Kidney capillary endothelial cell (primary cell): ENCODE results near the gene NACAD.

Experiments used
- DNase-seq: peaks from one replicate; pipeline ENCODE4 v3.0.0-alpha.2; 2018; ENCODE audit warnings: low spot score

NACAD gene

DNA sequence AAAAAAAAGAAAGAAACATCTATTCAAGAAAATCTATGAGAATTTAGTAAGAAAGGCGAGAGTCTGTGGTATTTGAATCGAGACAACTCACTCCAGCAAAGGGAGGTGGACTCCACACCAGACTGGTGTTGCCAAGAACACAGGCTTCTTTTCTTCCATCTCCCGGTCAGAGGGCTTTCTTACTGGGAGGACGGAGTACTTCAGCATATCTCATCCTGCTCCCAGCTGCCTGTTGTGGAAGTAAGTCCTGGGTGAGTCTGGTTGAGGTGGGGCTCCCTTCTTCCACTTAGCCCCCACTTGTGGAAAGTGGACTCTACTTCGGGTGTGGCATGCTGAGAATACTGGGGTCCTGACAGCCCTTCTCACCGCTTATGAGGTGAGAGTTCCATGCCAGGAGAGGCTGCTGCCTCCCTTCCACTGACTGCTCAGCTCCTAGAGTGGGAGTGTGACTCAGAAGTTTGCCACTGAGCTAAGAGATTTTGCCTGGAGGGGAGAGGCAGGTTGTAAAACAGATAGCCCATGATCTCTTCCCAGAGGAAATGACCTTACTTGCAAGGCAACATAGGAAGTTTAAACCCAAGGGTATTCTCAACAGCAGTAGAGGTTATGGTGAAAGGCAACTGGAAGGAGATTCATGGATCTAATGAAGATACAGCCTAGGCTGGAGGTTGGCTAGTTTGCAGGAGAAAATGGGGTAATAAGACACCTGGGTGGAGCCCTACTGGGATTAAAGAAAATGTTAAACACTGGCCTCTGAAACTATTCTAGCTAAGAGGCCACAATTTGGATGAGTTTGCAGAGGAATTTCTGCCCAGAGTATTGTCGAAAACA is 3.5 kb upstream of the NACAD start:
- no peak for DNase-seq

- no peak for DNase-seq
Measured at GRCh38 chr7:45089341-45089891, 647 bp upstream of the NACAD start.

DNA sequence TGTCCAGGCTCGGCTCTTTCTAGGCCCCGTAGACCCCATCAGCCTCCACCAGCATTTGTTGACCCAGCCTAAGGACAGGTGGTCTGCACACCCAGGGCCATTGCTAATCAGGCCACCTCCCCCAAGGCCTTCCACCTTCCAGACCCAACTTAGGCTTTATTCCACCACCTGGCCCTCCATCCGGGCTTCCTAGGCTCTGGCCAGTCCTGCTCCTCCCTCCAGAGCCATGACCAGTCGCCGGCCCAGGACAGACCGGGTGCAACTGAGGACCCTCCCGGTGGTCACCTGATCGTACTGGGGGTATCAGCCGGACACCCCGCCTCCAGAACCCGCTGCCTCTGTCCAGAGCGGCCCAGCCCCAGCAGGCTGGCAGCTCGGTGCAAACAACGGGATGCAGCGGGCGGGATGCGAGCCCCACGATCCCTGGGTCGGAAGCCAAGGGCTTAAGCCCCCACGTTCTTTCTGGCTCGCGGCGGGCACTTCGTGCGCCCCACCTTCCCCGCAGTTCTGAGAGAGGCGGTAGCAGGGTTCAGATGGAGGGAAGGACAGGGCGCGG is 545 bp downstream of the NACAD start:
- DNase-seq = no peak

GRCh38 chr7:45087301-45088145 is 1.2 kb downstream of the NACAD start:
- no peak for DNase-seq

DNA sequence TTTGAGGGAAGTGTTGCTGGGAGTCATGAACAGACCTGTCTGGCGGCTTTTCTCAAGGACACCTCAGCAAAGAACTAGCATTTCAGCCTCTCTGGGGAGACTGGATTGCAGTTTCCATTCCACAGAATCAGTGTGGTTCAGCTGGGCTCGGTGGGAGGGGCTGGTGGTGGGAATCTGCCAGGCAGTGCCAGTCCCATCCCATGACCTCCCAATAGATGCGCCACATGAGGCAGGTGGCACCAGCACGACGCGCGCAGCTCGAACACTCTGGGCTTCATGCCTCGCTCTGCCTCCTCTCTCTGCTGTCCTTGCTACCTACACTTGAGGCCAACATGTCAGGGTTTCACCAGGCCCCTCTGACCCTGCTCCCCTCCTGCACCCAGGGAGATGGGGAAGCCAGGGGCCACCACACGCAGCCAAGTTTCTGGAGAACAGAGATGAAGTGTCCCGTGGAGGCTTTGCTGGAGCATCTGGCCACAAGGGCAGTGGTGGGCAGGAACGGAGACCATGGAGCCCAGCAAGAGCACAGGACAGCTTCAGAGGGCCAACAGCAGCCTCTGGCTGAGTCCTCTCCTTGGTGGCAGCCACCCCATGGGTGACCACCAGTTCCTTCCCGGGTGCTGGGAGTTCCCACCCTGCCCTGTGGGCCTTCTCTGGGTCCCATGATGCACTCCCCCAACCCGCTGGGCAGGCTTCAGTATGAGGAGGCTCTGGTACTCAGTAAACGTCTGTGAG is 2.3 kb downstream of the NACAD start:
- DNase-seq = no peak

DNA sequence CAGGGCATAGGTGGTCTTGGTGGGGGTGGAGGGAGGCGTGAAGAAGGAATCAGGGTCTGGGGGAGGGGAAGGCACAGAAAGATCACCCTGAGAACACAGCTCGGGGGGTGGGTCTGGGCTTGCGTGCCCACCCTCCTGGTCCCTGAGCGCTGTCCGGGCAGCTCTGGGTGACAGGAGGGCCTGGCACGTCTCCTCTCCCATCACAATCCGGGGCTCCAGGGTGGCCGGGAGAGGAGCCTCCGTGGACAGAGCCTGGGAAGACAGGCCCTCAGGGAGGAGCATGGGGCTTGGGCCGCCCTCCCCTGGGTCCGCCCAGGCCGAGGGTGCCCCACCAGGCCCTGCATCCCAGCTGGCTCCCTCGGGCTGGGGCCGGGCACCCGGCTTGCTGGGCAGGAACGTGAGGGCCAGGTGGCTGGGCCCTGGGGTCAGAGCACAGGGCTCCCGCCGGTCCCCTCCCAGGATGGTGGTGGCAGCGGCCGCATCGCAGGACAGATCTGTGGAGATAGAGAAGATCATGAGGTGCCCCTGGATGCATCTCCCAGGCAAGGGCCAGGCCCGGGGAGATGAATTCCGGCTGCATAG is 3.1 kb downstream of the NACAD start:
- no peak for DNase-seq

GRCh38 chr7:45084901-45085618 is 3.7 kb downstream of the NACAD start:
- no peak for DNase-seq

DNA sequence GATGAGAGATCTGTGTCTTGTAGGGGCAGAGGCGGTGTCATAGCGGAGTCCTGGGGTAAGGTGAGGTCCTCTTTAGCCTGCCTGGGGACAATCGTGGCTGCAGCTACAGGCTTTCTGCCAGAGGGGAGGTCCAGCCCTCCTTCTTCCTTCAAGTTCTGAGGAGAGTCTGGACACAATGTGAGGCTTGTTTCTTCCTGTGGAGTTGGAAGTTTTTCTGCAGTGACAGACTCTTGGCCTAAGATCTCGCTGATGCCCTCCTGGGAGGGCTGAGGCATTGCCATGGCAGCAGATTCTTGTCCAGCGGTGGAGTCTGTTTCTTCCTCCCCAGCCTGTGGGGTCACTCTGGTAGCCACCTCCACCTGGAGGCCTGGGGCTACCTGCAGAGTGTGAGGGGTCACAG is 4.4 kb downstream of the NACAD start:
- no peak for DNase-seq

DNA sequence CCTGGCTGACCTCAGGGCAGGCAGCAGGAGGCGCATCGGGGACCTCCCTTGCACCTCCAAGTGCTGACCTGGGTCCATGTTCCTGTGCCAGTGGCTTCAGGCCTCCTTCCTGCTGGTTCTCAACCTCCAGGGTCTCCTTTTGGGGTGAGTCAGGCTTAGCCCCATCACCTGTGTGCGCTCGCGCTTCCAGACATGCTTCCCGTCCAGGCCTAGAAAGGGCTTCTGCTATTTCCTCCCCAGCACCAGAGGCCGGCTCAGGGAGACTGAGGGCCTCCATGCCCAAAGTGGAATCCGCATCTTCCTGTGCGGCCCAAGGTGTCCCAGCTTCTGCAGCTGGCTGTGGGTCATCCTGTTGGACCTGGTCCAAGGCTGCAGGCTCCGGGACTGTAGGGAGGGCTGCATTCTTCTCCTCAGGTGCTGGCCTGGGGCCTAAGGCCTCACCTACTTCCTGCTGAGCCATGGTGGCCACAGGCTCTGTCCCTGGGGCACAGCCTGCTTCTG is 5.9 kb downstream of the NACAD start:
- DNase-seq = no peak

DNA sequence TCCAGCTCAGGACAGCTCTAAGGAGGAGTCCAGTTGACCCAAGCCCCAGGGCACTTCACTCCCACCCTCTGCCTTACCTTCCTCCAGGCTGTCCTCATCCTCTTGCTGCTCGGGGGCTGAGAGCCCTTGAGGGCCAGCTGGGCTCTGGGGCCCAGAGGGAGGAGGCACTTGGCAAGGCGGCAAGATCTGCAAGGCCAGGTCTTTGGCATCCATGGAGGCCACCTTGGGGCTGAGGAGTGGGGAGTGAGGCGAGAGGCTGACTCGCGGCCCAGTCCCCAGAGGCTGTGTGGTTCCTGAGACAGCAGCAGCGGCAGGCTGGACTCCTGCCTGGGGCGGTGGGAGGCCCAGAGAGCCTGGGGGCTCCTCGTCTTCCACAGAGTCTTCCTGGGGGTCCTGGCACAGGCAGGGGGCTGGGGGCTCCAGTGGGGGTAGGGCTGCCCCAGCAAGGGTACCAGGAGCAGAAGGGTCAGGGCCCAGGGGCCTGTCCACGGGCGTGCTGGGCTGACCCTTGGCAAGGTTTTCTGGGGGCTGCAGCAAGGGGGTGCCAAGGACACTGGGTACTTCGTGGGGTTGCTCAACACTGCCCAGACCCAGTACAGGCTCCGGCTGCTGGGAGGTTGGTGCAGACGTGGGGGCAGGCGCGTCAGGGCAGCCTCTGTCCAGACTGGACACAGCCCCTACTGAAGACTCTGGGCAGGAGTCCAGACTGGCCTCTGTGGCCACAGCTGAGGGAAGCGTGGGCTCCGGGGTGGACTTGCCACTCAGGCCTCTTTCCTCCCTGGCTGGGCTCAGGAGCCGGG is 6.5 kb downstream of the NACAD start:
- DNase-seq = no peak

DNA sequence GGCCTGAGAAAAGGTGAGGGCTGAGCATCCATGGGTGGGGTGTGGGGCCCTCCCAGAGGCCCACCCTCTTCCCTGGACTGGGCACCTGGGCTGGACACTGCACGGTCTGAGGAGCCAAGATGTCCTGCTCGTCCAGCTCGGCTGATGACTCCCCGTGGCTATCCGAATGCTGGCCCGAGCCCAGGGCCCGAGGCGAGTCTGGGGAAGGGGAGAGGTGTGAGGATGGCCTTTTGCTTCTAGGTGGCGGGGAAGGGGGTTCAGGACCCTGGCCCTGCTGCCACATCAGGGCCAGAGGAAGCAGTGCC is 7.1 kb downstream of the NACAD start:
- no peak for DNase-seq

DNA sequence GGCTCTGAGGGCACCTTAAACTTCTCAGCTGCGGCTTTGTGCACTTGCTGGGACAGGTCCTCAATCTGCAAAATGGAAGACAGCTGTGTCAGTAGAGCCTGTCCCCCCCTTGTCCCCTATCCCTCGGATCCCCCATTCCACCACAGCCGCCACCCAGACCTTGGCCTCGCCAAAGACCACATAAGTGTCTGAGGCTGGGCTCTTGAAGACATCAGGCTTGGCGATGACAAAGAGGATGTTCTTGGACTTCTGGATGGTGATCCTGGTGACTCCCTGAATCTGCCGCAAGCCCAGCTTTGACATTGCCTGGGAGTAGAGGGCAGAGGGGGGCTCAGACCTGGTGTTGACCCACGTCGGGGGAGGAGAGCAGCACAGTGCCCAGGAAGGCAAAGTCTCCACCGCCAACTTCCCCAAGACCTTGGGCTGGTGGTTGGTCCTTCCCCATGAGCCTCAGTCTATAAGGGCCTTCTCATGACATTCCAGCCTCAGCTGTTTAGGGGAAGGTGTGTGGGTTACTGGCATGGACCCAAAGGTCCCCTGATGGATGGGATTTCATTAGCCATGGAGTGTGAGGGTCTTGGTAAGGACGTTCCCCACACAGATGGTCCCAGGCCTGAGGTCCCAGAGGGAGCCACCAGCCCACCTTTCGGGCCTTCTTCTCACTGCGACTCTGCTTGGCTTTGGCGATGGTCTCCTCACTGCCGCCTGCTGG is 7.7 kb downstream of the NACAD start:
- no peak for DNase-seq

DNA sequence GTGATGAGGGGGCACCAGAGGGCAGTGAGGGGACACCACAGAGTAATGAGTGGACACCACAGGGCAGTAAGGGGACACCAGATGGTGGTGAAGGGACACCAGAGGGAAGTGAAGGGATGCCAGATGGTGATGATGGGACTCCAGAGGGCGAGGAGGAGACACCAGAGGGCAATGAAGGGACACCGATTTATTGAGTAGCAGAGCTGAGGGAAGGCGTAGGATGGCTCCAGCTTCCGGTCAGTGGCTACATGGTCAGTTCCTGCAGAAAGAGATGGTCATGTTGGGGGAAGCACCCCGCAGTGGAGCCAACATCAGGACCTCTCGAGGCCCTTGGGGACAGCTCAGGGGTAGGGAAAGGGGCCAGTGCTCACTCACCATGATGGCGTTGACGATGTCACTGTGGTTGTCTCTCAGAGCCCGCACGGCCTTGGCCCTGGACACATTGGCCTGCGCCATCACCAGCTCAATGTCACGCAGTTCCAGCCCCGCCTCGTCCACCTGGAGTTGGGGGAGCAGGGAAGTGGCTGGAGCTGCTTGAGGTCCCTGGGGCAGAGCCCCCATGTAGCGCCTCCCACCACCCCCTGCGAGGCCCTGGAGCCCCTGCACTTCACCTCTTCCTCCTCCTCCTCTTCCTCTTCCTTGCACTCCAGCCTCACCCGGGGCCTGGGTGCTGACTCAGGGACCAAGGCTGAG is 8.4 kb downstream of the NACAD start:
- no peak for DNase-seq

DNA sequence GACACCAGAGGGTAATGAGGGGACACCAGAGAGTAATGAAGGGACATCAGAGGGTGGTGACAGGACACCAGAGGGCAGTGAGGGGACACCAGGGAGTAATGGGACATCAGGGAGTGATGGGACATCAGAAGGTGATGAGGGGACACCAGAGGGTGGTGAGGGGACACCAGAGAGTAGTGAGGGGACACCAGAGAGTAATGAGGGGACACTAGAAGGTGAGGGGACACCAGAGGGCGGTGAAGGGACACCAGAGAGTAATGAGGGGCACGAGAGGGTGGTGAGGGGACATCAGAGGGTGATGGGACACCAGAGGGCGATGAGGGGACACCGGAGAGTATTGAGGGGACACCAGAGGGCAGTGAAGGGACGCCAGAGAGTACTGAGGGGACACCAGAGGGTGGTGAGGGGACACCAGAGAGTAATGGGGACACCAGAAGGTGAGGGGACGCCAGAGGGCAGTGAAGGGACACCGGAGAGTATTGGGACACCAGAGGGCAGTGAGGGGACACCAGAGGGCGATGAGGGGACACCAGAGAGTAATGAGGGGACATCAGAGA is 10.6 kb downstream of the NACAD start:
- DNase-seq = no peak

DNA sequence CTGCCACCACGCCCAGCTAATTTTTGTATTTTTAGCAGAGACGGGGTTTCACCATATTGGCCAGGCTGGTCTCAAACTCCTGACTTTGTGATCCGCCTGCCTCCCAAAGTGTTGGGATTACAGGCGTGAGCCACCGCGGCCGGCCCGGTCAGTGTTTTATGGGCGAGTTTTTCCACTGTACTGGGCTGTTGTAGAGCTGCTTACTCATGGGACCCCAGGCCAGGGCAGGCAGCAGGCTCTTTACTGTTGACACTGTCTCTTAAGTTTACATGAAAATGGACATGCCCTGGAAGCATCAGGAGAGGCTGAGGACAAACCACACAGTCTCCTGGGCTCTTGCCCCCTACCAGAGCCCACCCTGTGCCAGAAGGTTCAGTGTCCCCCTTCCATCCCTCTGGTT is 11.2 kb downstream of the NACAD start:
- no peak for DNase-seq

DNA sequence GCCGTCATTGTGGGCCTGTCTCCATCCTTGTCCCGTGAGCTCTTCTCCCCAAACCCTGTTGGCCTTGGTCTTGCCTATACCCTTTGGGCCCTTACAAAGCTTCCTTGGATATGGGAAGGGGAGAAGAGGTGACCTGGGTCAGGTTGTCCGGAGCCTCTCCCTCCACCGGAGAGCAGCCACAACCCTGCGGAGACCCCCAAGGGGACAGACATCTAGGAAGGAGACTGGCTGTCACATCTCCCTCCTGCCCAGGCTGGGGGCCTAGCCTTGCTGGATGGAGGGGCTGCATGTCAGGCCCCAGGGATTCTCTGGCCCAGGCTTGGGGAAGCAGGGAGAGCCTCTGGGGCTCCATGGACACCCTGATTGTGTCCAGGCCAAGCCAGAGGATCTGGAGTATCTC is 11.8 kb downstream of the NACAD start:
- DNase-seq = no peak

- DNase-seq = no peak
Measured at GRCh38 chr7:45075871-45076796, 12.6 kb downstream of the NACAD start.

GRCh38 chr7:45075355-45075644 is 13.5 kb downstream of the NACAD start:
- DNase-seq = no peak
